ENCODE measurements around the gene FAM222B.

DNA sequence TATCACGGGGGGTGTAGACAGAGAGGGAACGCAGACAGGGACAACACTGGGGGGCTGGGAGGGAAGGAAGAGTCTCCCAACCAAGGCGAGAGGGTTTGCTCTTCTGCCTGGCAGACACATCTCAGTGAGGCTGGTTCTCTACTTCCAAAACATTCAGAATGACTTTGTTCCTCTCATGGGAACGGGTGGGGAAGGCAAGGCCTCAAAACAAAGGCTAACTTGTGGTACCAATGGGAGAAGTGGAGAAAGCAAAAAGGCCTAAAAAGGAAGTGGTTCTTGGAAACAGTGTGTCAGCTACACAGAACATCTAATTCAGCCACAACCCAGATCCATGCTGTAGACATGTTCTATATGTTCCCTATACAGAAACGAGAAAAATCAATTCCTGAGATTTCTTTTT lies 47.4 kb upstream of the FAM222B start:
- TF ChIP-seq POLR2AphosphoS5 (IDR thresholded peaks at IDR 0.05): no peak
- TF ChIP-seq, protein P1, sequence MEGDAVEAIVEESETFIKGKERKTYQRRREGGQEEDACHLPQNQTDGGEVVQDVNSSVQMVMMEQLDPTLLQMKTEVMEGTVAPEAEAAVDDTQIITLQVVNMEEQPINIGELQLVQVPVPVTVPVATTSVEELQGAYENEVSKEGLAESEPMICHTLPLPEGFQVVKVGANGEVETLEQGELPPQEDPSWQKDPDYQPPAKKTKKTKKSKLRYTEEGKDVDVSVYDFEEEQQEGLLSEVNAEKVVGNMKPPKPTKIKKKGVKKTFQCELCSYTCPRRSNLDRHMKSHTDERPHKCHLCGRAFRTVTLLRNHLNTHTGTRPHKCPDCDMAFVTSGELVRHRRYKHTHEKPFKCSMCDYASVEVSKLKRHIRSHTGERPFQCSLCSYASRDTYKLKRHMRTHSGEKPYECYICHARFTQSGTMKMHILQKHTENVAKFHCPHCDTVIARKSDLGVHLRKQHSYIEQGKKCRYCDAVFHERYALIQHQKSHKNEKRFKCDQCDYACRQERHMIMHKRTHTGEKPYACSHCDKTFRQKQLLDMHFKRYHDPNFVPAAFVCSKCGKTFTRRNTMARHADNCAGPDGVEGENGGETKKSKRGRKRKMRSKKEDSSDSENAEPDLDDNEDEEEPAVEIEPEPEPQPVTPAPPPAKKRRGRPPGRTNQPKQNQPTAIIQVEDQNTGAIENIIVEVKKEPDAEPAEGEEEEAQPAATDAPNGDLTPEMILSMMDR (IDR thresholded peaks at IDR 0.05; ENCODE audit: poor library complexity, severe bottlenecking): no peak
- no peak for TF ChIP-seq EZH2 (IDR thresholded peaks at IDR 0.05; ENCODE audit: borderline replicate concordance, insufficient read depth, low read length, poor library complexity, severe bottlenecking)
- TF ChIP-seq RAD21 (conservative IDR thresholded peaks at IDR 0.05): no peak
- TF ChIP-seq, protein P2, sequence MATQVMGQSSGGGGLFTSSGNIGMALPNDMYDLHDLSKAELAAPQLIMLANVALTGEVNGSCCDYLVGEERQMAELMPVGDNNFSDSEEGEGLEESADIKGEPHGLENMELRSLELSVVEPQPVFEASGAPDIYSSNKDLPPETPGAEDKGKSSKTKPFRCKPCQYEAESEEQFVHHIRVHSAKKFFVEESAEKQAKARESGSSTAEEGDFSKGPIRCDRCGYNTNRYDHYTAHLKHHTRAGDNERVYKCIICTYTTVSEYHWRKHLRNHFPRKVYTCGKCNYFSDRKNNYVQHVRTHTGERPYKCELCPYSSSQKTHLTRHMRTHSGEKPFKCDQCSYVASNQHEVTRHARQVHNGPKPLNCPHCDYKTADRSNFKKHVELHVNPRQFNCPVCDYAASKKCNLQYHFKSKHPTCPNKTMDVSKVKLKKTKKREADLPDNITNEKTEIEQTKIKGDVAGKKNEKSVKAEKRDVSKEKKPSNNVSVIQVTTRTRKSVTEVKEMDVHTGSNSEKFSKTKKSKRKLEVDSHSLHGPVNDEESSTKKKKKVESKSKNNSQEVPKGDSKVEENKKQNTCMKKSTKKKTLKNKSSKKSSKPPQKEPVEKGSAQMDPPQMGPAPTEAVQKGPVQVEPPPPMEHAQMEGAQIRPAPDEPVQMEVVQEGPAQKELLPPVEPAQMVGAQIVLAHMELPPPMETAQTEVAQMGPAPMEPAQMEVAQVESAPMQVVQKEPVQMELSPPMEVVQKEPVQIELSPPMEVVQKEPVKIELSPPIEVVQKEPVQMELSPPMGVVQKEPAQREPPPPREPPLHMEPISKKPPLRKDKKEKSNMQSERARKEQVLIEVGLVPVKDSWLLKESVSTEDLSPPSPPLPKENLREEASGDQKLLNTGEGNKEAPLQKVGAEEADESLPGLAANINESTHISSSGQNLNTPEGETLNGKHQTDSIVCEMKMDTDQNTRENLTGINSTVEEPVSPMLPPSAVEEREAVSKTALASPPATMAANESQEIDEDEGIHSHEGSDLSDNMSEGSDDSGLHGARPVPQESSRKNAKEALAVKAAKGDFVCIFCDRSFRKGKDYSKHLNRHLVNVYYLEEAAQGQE (IDR thresholded peaks at IDR 0.05; ENCODE audit: borderline replicate concordance): no peak
